ENCODE data around the gene DUSP28. TPM values are rescaled to one million over a fixed set of nuclear protein-coding genes. Genes with fewer than 3 reads are reported as not detected.
A peak's percentile ranks its signal among the peaks of the same experiment; 100 is the strongest.

Gene DUSP28
- total and polyA plus RNA-seq, 2 of the 13 experiments (the other 11 are each of a cell fraction or from before 2014, with no cell fraction given): 5.2 to 8.6 TPM

DNA sequence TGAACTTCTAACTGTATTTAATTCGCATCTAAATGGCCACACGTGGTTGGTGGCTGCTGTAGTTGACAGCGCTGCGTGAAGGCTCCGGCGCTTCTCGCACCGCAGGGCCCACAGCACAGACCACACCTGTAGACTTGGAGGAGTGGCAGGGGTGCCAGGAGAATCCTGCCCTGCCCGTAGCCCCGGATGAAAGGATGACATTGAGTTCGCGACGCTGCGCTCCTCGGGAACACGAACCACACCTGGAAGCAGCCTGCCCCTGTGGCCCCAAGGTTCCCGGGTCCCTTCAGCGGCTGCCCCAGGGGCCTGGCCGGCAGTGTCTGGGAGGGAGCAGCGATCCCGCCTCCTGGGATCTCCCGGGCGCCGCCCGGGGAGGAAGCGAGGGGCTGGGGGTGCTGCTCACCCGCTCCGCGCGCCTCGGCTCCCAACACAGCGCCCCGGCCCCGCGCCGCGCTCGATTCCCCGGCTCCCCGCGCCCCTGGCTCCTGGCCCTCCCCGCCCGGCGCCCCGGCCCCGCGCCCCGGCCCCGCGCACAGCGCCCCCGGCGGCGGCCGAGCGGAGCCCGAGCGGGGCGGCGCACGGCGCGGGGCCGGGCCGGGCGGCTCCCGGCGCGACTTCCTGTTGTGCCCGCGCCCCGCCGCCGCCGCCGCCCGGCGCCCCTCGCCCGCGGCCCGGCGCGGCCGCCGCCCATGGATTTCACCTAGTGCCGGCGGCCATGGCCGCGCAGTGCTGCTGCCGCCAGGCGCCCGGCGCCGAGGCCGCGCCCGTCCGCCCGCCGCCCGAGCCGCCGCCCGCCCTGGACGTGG lies 7.9 kb downstream of the DUSP28 start, which contains the start of gene RNPEPL1 (continued):
- no peak for TF ChIP-seq SNAPC4 (CRISPR knock-in tag; IDR thresholded peaks at IDR 0.05)
- TF ChIP-seq, protein P1, sequence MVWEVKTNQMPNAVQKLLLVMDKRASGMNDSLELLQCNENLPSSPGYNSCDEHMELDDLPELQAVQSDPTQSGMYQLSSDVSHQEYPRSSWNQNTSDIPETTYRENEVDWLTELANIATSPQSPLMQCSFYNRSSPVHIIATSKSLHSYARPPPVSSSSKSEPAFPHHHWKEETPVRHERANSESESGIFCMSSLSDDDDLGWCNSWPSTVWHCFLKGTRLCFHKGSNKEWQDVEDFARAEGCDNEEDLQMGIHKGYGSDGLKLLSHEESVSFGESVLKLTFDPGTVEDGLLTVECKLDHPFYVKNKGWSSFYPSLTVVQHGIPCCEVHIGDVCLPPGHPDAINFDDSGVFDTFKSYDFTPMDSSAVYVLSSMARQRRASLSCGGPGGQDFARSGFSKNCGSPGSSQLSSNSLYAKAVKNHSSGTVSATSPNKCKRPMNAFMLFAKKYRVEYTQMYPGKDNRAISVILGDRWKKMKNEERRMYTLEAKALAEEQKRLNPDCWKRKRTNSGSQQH (CRISPR knock-in tag; IDR thresholded peaks at IDR 0.05; ENCODE audit: low read depth): no peak
- TF ChIP-seq, protein P2, sequence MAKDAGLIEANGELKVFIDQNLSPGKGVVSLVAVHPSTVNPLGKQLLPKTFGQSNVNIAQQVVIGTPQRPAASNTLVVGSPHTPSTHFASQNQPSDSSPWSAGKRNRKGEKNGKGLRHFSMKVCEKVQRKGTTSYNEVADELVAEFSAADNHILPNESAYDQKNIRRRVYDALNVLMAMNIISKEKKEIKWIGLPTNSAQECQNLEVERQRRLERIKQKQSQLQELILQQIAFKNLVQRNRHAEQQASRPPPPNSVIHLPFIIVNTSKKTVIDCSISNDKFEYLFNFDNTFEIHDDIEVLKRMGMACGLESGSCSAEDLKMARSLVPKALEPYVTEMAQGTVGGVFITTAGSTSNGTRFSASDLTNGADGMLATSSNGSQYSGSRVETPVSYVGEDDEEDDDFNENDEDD (CRISPR knock-in tag; IDR thresholded peaks at IDR 0.05; ENCODE audit: borderline replicate concordance): peak; percentile 19; the same call in 1 of the 2 replicates
- TF ChIP-seq GABPB1 (CRISPR knock-in tag; IDR thresholded peaks at IDR 0.05): peak; percentile 56; the same call in 1 of the 2 replicates
- TF ChIP-seq, protein P3, sequence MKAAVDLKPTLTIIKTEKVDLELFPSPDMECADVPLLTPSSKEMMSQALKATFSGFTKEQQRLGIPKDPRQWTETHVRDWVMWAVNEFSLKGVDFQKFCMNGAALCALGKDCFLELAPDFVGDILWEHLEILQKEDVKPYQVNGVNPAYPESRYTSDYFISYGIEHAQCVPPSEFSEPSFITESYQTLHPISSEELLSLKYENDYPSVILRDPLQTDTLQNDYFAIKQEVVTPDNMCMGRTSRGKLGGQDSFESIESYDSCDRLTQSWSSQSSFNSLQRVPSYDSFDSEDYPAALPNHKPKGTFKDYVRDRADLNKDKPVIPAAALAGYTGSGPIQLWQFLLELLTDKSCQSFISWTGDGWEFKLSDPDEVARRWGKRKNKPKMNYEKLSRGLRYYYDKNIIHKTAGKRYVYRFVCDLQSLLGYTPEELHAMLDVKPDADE (CRISPR knock-in tag; IDR thresholded peaks at IDR 0.05): no peak
- TF ChIP-seq KDM3A (CRISPR knock-in tag; IDR thresholded peaks at IDR 0.05; ENCODE audit: low read depth): no peak
- TF ChIP-seq, protein P4, sequence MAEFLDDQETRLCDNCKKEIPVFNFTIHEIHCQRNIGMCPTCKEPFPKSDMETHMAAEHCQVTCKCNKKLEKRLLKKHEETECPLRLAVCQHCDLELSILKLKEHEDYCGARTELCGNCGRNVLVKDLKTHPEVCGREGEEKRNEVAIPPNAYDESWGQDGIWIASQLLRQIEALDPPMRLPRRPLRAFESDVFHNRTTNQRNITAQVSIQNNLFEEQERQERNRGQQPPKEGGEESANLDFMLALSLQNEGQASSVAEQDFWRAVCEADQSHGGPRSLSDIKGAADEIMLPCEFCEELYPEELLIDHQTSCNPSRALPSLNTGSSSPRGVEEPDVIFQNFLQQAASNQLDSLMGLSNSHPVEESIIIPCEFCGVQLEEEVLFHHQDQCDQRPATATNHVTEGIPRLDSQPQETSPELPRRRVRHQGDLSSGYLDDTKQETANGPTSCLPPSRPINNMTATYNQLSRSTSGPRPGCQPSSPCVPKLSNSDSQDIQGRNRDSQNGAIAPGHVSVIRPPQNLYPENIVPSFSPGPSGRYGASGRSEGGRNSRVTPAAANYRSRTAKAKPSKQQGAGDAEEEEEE (CRISPR knock-in tag; IDR thresholded peaks at IDR 0.05; ENCODE audit: borderline replicate concordance): no peak
- TF ChIP-seq, protein P5, sequence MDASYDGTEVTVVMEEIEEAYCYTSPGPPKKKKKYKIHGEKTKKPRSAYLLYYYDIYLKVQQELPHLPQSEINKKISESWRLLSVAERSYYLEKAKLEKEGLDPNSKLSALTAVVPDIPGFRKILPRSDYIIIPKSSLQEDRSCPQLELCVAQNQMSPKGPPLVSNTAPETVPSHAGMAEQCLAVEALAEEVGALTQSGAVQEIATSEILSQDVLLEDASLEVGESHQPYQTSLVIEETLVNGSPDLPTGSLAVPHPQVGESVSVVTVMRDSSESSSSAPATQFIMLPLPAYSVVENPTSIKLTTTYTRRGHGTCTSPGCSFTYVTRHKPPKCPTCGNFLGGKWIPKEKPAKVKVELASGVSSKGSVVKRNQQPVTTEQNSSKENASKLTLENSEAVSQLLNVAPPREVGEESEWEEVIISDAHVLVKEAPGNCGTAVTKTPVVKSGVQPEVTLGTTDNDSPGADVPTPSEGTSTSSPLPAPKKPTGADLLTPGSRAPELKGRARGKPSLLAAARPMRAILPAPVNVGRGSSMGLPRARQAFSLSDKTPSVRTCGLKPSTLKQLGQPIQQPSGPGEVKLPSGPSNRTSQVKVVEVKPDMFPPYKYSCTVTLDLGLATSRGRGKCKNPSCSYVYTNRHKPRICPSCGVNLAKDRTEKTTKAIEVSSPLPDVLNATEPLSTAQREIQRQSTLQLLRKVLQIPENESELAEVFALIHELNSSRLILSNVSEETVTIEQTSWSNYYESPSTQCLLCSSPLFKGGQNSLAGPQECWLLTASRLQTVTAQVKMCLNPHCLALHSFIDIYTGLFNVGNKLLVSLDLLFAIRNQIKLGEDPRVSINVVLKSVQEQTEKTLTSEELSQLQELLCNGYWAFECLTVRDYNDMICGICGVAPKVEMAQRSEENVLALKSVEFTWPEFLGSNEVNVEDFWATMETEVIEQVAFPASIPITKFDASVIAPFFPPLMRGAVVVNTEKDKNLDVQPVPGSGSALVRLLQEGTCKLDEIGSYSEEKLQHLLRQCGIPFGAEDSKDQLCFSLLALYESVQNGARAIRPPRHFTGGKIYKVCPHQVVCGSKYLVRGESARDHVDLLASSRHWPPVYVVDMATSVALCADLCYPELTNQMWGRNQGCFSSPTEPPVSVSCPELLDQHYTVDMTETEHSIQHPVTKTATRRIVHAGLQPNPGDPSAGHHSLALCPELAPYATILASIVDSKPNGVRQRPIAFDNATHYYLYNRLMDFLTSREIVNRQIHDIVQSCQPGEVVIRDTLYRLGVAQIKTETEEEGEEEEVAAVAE (CRISPR knock-in tag; IDR thresholded peaks at IDR 0.05; ENCODE audit: borderline replicate concordance): no peak; the same call in 1 of the 2 replicates
- no peak for TF ChIP-seq RAD21 (CRISPR knock-in tag; IDR thresholded peaks at IDR 0.05)
- no peak for TF ChIP-seq FOXM1 (CRISPR knock-in tag; IDR thresholded peaks at IDR 0.05)
- TF ChIP-seq ZNF616 (CRISPR knock-in tag; IDR thresholded peaks at IDR 0.05; ENCODE audit: low read depth): no peak
- peak; percentile 45; the same call in 1 of the 2 replicates for TF ChIP-seq GATAD1 (CRISPR knock-in tag; IDR thresholded peaks at IDR 0.05)
